Liver (tissue), 3 donors: Measurements from ENCODE around the gene ING3.

Experiments
- ATF3 ChIP-seq: IDR thresholded peaks from 2 replicates; pipeline ENCODE4 v1.6.1; 2016; ENCODE audit warnings: antibody characterized with exemption
- CTCF ChIP-seq: fragments of 150-350 bp; IDR thresholded peaks from 2 replicates; pipeline ENCODE4 v1.5.1; 2017; ENCODE audit warnings: improper control_type of control experiment, low read depth, low read length; ENCODE audit not compliant: missing input control
- EGR1 ChIP-seq, 2 donors: IDR thresholded peaks; 2 replicates each; pipeline ENCODE4 v1.6.1; 2016 to 2018; ENCODE audit warnings: antibody characterized with exemption in 2 of 2, low read depth in 2 of 2
- FOXA2 ChIP-seq: IDR thresholded peaks from 2 replicates; pipeline ENCODE4 v1.6.1; 2016; ENCODE audit warnings: antibody characterized with exemption
- GABPA ChIP-seq, 2 donors: IDR thresholded peaks in 1 of 2; conservative IDR thresholded peaks in 1 of 2; 2 replicates each; pipeline ENCODE4 v1.6.1; 2016; ENCODE audit warnings: antibody characterized with exemption in 2 of 2, mild to moderate bottlenecking in 1 of 2, moderate library complexity in 1 of 2
- HNF4G ChIP-seq: IDR thresholded peaks from 2 replicates; pipeline ENCODE4 v1.6.1; 2016; ENCODE audit warnings: antibody characterized with exemption
- JUND ChIP-seq, 2 donors: IDR thresholded peaks; 2 replicates each; pipeline ENCODE4 v1.6.1; 2016; ENCODE audit warnings: antibody characterized with exemption in 2 of 2
- MAX ChIP-seq: IDR thresholded peaks from 2 replicates; pipeline ENCODE4 v1.6.1; 2016; ENCODE audit warnings: antibody characterized with exemption
- RAD21 ChIP-seq, 2 donors: IDR thresholded peaks; 2 replicates each; pipeline ENCODE4 v1.6.1; 2016; ENCODE audit warnings: antibody characterized with exemption in 2 of 2, mild to moderate bottlenecking in 2 of 2
- SP1 ChIP-seq: IDR thresholded peaks from 2 replicates; pipeline ENCODE4 v1.6.1; 2018; ENCODE audit warnings: antibody characterized with exemption, mild to moderate bottlenecking
- TAF1 ChIP-seq: conservative IDR thresholded peaks from 2 replicates; pipeline ENCODE4 v1.6.1; 2016; ENCODE audit warnings: antibody characterized with exemption, mild to moderate bottlenecking
- YY1 ChIP-seq: IDR thresholded peaks from 2 replicates; pipeline ENCODE4 v1.6.1; 2016; ENCODE audit warnings: antibody characterized with exemption, mild to moderate bottlenecking
- ZBTB33 ChIP-seq: IDR thresholded peaks from 2 replicates; pipeline ENCODE4 v1.6.1; 2016; ENCODE audit warnings: antibody characterized with exemption
- donor health status: healthy.
- donor health status: healthy.

GRCh38 chr7:121017586-121017985, 67.0 kb downstream of the ING3 start:
- TF ChIP-seq RAD21 (IDR thresholded peaks at IDR 0.05) (no peak), MAX (no peak), CTCF (no peak), YY1 (no peak), GABPA (IDR thresholded peaks at IDR 0.05 in 1 of 2, conservative IDR thresholded peaks at IDR 0.05 in 1 of 2) (no peak), EGR1 (IDR thresholded peaks at IDR 0.05; ENCODE audit: low read depth in 2 of 2) (no peak), TAF1 (no peak), ZBTB33 (no peak), HNF4G (no peak), SP1 (no peak), JUND (IDR thresholded peaks at IDR 0.05) (no peak), ATF3 (no peak), FOXA2 (no peak)
